SKM-1 (cell line): ENCODE data around the gene DYDC2.

ENCODE experiments used
- DNase-seq: peaks from one replicate; lab custom pipeline; 2025; ENCODE audit not compliant: unreplicated experiment; lab: John Stamatoyannopoulos, UW

DYDC2 gene

GRCh38 chr10:80365510-80365909 is 8.9 kb downstream of the DYDC2 start:
- no peak for DNase-seq

GRCh38 chr10:80371467-80371866 is 14.9 kb downstream of the DYDC2 start:
- no peak for DNase-seq

GRCh38 chr10:80372675-80373074 is 16.1 kb downstream of the DYDC2 start:
- no peak for DNase-seq

- no peak for DNase-seq
Observed at GRCh38 chr10:80373502-80373901, 16.9 kb downstream of the DYDC2 start.

GRCh38 chr10:80379701-80380100 is 23.1 kb downstream of the DYDC2 start:
- DNase-seq, result no peak

- DNase-seq, result no peak
Observed at GRCh38 chr10:80380185-80380584, 23.6 kb downstream of the DYDC2 start.

- DNase-seq, result no peak
Observed at GRCh38 chr10:80382989-80383388, 26.4 kb downstream of the DYDC2 start.

- DNase-seq, result no peak
Observed at GRCh38 chr10:80390740-80391139, 34.2 kb downstream of the DYDC2 start.

- DNase-seq, result no peak
Observed at GRCh38 chr10:80392250-80392649, 35.7 kb downstream of the DYDC2 start.

GRCh38 chr10:80394358-80394916 is 37.9 kb downstream of the DYDC2 start:
- DNase-seq, result no peak

GRCh38 chr10:80397014-80397413 is 40.4 kb downstream of the DYDC2 start:
- no peak for DNase-seq

GRCh38 chr10:80400136-80400804 is 43.7 kb downstream of the DYDC2 start:
- no peak for DNase-seq

- no peak for DNase-seq
Observed at GRCh38 chr10:80405035-80405434, 48.5 kb downstream of the DYDC2 start.

- DNase-seq, result no peak
Observed at GRCh38 chr10:80405626-80406025, 49.0 kb downstream of the DYDC2 start.

- DNase-seq, result no peak
Observed at GRCh38 chr10:80406204-80406603, 49.6 kb downstream of the DYDC2 start.

GRCh38 chr10:80407812-80408241 is 51.2 kb downstream of the DYDC2 start:
- no peak for DNase-seq

- DNase-seq, result peak; percentile 50
Observed at GRCh38 chr10:80408242-80409101, 51.9 kb downstream of the DYDC2 start, which contains the start of gene PRXL2A. TSS of gene PRXL2A (plus strand) at chr10:80408551. CDS start at chr10:80420468, 11,917 bp downstream.

- DNase-seq, result no peak
Observed at GRCh38 chr10:80409121-80409520, 52.5 kb downstream of the DYDC2 start.

- DNase-seq, result no peak
Observed at GRCh38 chr10:80410122-80410521, 53.5 kb downstream of the DYDC2 start.

GRCh38 chr10:80410578-80411145 is 54.1 kb downstream of the DYDC2 start:
- no peak for DNase-seq

- DNase-seq, result no peak
Observed at GRCh38 chr10:80411267-80411668, 54.7 kb downstream of the DYDC2 start.
